C4-2B (cell line): ENCODE measurements around the gene DNAJC2.

ENCODE experiments used
- ZFX ChIP-seq: fragments of 450-650 bp; IDR thresholded peaks from 2 replicates; pipeline ENCODE4 v1.6.1; 2017
- TF ChIP-seq, protein P1 (sequence below): fragments of 450-650 bp; conservative IDR thresholded peaks from 2 replicates; pipeline ENCODE4 v1.5.1; 2017; ENCODE audit warnings: mild to moderate bottlenecking

DNA sequence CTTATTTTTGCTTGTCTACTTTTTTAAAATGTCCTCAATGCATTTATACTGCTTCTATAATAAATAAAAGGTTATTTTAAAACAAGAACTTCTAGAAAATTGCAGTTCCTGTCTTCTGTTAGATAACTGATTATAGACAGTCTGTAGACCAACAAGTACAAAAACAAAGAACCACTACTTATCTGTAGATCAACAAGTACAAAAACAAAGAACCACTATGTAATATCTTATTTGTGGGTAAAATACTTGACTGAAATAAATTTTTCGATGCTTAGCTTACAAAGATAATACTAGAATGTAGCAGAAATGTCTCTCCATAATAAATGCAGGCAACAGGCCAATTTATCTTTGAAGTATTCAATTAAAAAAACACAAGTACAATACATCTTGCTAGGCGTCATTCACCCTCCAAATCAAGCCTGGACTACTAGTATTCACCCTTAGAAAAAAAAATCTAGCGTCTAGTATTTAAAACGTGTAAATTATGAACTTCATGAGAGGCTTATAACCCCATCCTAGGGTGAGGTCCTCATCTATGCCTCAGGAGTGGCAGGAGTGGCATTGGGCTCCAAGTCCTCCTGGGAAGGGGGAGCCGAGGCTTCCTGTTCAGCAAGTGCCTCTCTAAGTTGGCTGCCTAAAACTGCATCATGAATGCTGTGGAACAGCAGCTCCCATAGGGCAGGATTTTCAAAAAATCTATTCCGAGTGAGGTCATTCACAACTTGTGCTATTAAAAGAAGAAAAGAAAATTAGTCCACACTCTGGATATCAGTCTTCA, 29.5 kb upstream of the DNAJC2 start:
- TF ChIP-seq, protein P1, sequence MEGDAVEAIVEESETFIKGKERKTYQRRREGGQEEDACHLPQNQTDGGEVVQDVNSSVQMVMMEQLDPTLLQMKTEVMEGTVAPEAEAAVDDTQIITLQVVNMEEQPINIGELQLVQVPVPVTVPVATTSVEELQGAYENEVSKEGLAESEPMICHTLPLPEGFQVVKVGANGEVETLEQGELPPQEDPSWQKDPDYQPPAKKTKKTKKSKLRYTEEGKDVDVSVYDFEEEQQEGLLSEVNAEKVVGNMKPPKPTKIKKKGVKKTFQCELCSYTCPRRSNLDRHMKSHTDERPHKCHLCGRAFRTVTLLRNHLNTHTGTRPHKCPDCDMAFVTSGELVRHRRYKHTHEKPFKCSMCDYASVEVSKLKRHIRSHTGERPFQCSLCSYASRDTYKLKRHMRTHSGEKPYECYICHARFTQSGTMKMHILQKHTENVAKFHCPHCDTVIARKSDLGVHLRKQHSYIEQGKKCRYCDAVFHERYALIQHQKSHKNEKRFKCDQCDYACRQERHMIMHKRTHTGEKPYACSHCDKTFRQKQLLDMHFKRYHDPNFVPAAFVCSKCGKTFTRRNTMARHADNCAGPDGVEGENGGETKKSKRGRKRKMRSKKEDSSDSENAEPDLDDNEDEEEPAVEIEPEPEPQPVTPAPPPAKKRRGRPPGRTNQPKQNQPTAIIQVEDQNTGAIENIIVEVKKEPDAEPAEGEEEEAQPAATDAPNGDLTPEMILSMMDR: no peak
- TF ChIP-seq ZFX: no peak
